H1 (cell line): ENCODE data around the gene WDFY3. TPM values are rescaled to one million over a fixed set of nuclear protein-coding genes. Genes with fewer than 3 reads are reported as not detected.

Experiments used
- CTCF ChIA-PET: fragments of 300-600 bp; sonication (Branson Sonifier 250); formaldehyde crosslinking; loops from one replicate; lab custom pipeline; 2021; ENCODE audit not compliant: partially characterized antibody; lab: Charles Lee
- POLR2A ChIA-PET: fragments of 300-600 bp; sonication (Branson Sonifier 250); formaldehyde crosslinking; loops from one replicate; lab custom pipeline; 2021; ENCODE audit warnings: inconsistent platforms; ENCODE audit not compliant: partially characterized antibody; lab: Charles Lee
- DNase-seq, 2 experiments: peaks; one replicate each; pipeline versions ENCODE4 v3.0.0 to v3.0.0-alpha.2; 2010 to 2022; ENCODE audit warnings: low spot score in 2 of 2, low read depth in 1 of 2, mixed read lengths in 1 of 2
- FAIRE-seq: peaks from 2 replicates; lab custom pipeline; 2011; peaks lifted over from hg19 to GRCh38; lab: Jason Lieb, UNC
- H2AFZ ChIP-seq: 2 replicates; pipeline ENCODE4 v1.8.1; 2012; ENCODE audit warnings: low read length, inconsistent platforms
- H2AK5ac ChIP-seq: 2 replicates; pipeline ENCODE4 v1.6.1; 2013; ENCODE audit warnings: low read depth, low read length
- H2BK120ac ChIP-seq: replicated peaks from 2 replicates; pipeline ENCODE3; 2013; ENCODE audit warnings: low read depth, low read length, inconsistent platforms
- H2BK12ac ChIP-seq: 2 replicates; pipeline ENCODE4 v1.6.1; 2013; ENCODE audit warnings: low read depth, low read length
- H2BK15ac ChIP-seq: 2 replicates; pipeline ENCODE4 v1.6.1; 2013; ENCODE audit warnings: low read length
- H2BK20ac ChIP-seq: 2 replicates; pipeline ENCODE4 v1.6.1; 2013; ENCODE audit warnings: low read length
- H2BK5ac ChIP-seq: 2 replicates; pipeline ENCODE4 v1.6.1; 2013; ENCODE audit warnings: low read depth, low read length
- H3K14ac ChIP-seq: 2 replicates; pipeline ENCODE4 v1.6.1; 2013; ENCODE audit warnings: inconsistent platforms; ENCODE audit not compliant: insufficient read length
- H3K18ac ChIP-seq: 2 replicates; pipeline ENCODE4 v1.6.1; 2013; ENCODE audit warnings: low read length; ENCODE audit errors: extremely low read depth
- H3K23ac ChIP-seq: 2 replicates; pipeline ENCODE4 v1.6.1; 2013; ENCODE audit warnings: inconsistent platforms; ENCODE audit not compliant: insufficient read length
- H3K23me2 ChIP-seq: 2 replicates; pipeline ENCODE4 v1.6.1; 2013; ENCODE audit warnings: low read depth, low read length
- H3K27ac ChIP-seq: 2 replicates; pipeline ENCODE4 v1.6.1; 2011; ENCODE audit warnings: low read depth, low read length, inconsistent platforms
- H3K27me3 ChIP-seq, 4 experiments: replicated peaks in 1 of 4; 1 replicate in 1 of 4; 2 replicates in 3 of 4; pipeline versions ENCODE4 v1.6.1 to v1.8.1; 2011 to 2013; ENCODE audit warnings: low read length in 3 of 4, mild to moderate bottlenecking in 3 of 4, inconsistent platforms in 2 of 4, mixed read lengths in 2 of 4, moderate library complexity in 1 of 4; ENCODE audit not compliant: control insufficient read depth in 3 of 4, insufficient read depth in 3 of 4; ENCODE audit errors: extremely low read depth in 1 of 4
- H3K36me3 ChIP-seq, 4 experiments: 2 replicates each; pipeline versions ENCODE4 v1.6.1 to v1.8.1; 2011 to 2013; ENCODE audit warnings: mild to moderate bottlenecking in 4 of 4, low read length in 3 of 4, moderate library complexity in 2 of 4, control low read depth in 1 of 4, inconsistent platforms in 1 of 4; ENCODE audit not compliant: insufficient read depth in 4 of 4, control insufficient read depth in 2 of 4
- H3K4ac ChIP-seq: replicated peaks from 2 replicates; pipeline ENCODE3; 2013; ENCODE audit warnings: low read length, low read depth, mixed read lengths, inconsistent platforms; ENCODE audit not compliant: insufficient read length
- H3K4me1 ChIP-seq, 4 experiments: replicated peaks in 1 of 4; 1 replicate in 1 of 4; 2 replicates in 3 of 4; pipeline versions ENCODE4 v1.6.1 to v1.8.1; 2011 to 2013; ENCODE audit warnings: low read length in 3 of 4, inconsistent platforms in 2 of 4, mixed read lengths in 1 of 4; ENCODE audit not compliant: insufficient read depth in 4 of 4, control insufficient read depth in 3 of 4
- H3K4me2 ChIP-seq, 2 experiments: 2 replicates each; pipeline versions ENCODE4 v1.6.1 to v1.8.1; 2011 to 2013; ENCODE audit warnings: low read depth in 2 of 2, low read length in 2 of 2, control low read depth in 1 of 2, inconsistent platforms in 1 of 2, mild to moderate bottlenecking in 1 of 2; ENCODE audit not compliant: insufficient read depth in 1 of 2
- H3K4me3 ChIP-seq, 4 experiments: fragments of 200-600, 300-600 bp in 1 of 4; sonication (generic), shearing (Covaris generic), sonication (Bioruptor Twin) in 1 of 4; 2 replicates each; pipeline versions ENCODE4 v1.5.1 to v1.8.1; 2011 to 2016; ENCODE audit warnings: low read length in 4 of 4, low read depth in 3 of 4, control low read depth in 2 of 4, inconsistent platforms in 2 of 4, mild to moderate bottlenecking in 2 of 4, mixed read lengths in 1 of 4, moderate library complexity in 1 of 4; ENCODE audit not compliant: insufficient read depth in 2 of 4; ENCODE audit errors: extremely low read depth in 1 of 4
- H3K56ac ChIP-seq: replicated peaks from 2 replicates; pipeline ENCODE3; 2013; ENCODE audit warnings: low read depth, mild to moderate bottlenecking, mixed read lengths, low read length, inconsistent platforms; ENCODE audit not compliant: insufficient read length
- H3K79me1 ChIP-seq: 2 replicates; pipeline ENCODE4 v1.6.1; 2013; ENCODE audit warnings: low read depth, low read length, control low read depth
- H3K79me2 ChIP-seq, 2 experiments: 2 replicates each; pipeline versions ENCODE4 v1.6.1 to v1.8.1; 2012 to 2013; ENCODE audit warnings: low read length in 2 of 2, mild to moderate bottlenecking in 2 of 2, inconsistent platforms in 1 of 2; ENCODE audit not compliant: insufficient read depth in 2 of 2, control insufficient read depth in 1 of 2
- H3K9ac ChIP-seq, 4 experiments: replicated peaks in 1 of 4; 1 replicate in 1 of 4; 2 replicates in 3 of 4; pipeline versions ENCODE4 v1.6.1 to v1.8.1; 2011 to 2013; ENCODE audit warnings: low read depth in 3 of 4, low read length in 3 of 4, control low read depth in 2 of 4, mild to moderate bottlenecking in 2 of 4, moderate library complexity in 2 of 4, inconsistent platforms in 1 of 4; ENCODE audit errors: extremely low read depth in 1 of 4
- H3K9me3 ChIP-seq, 2 experiments: 2 replicates each; pipeline versions ENCODE4 v1.6.1 to v1.8.1; 2012 to 2013; ENCODE audit warnings: mild to moderate bottlenecking in 2 of 2, moderate library complexity in 2 of 2, control low read depth in 1 of 2, inconsistent platforms in 1 of 2, low read depth in 1 of 2, low read length in 1 of 2, mixed read lengths in 1 of 2; ENCODE audit not compliant: insufficient read depth in 2 of 2
- H4K20me1 ChIP-seq, 2 experiments: replicated peaks in 1 of 2; 2 replicates each; pipeline versions ENCODE3 to v1.8.1; 2011 to 2013; ENCODE audit warnings: inconsistent platforms in 2 of 2, low read length in 2 of 2, mild to moderate bottlenecking in 1 of 2; ENCODE audit not compliant: insufficient read depth in 2 of 2, control insufficient read depth in 1 of 2
- H4K5ac ChIP-seq: 2 replicates; pipeline ENCODE4 v1.6.1; 2013; ENCODE audit warnings: low read length, low read depth, mixed read lengths, inconsistent platforms; ENCODE audit not compliant: insufficient read length
- H4K8ac ChIP-seq: 2 replicates; pipeline ENCODE4 v1.8.0; 2013; ENCODE audit warnings: mild to moderate bottlenecking, moderate library complexity, low read length, inconsistent platforms; ENCODE audit not compliant: insufficient read depth; ENCODE audit errors: extremely low read depth
- H4K91ac ChIP-seq: replicated peaks from 2 replicates; pipeline ENCODE3; 2013; ENCODE audit warnings: low read length, mixed read lengths, inconsistent platforms; ENCODE audit not compliant: insufficient read length
- CEBPB ChIP-seq: IDR thresholded peaks from 2 replicates; pipeline ENCODE4 v1.6.1; 2012; ENCODE audit warnings: low read depth, low read length
- CHD2 ChIP-seq: IDR thresholded peaks from 2 replicates; pipeline ENCODE4 v1.6.1; 2012; ENCODE audit warnings: low read length, improper control_type of control experiment
- POLR2AphosphoS5 ChIP-seq: IDR thresholded peaks from 2 replicates; pipeline ENCODE4 v1.6.1; 2011; ENCODE audit warnings: low read depth, low read length
- WGBS, 2 experiments: shearing (Covaris generic) in 1 of 2; methylation state at CpG; one replicate each; pipeline versions ENCODE4 v1.1.6 to v1.1.7; 2013 to 2015; ENCODE audit warnings: low lambda C conversion rate in 2 of 2, mixed read lengths in 2 of 2, inconsistent platforms in 1 of 2, low coverage in 1 of 2, missing lambda C conversion rate in 1 of 2; ENCODE audit not compliant: insufficient replicate concordance in 2 of 2, insufficient coverage in 1 of 2, insufficient read length in 1 of 2; ENCODE audit errors: extremely low coverage in 1 of 2, missing lambda C conversion rate in 1 of 2; 5-methylcytosine and 5-hydroxymethylcytosine counted together
- polyA plus RNA-seq, 7 experiments: library from polyadenylated mRNA; depleted of rRNA in 3 of 7; stranded (reverse) in 5 of 7; unstranded in 2 of 7; fragments of >200 nt in 5 of 7; fragments of 200-250 nt in 2 of 7; gene quantifications; 1 replicate in 5 of 7; 2 replicates in 1 of 7; 4 replicates in 1 of 7; pipeline versions ENCODE4 v1.2.1 to v1.2.3, GENCODE V29; 2011 to 2013; ENCODE audit warnings: missing spikeins in 2 of 7, mixed read lengths in 2 of 7
- total RNA-seq: library from RNA; stranded (reverse); fragmentation: NEBNext Ultra II Directional; extraction: Animal tissue kit (Norgen Biotek cat#: 25700); gene quantifications from 2 replicates; pipeline ENCODE4 v1.2.1, GENCODE V29; 2021

WDFY3 gene
- total and polyA plus RNA-seq, 2 of the 8 experiments (the other 6 are each of a cell fraction or from before 2014, with no cell fraction given), result 25.6 to 62.4 TPM

GRCh38 chr4:84644087-84644486 lies 322.4 kb downstream of the WDFY3 start:
- H2BK20ac ChIP-seq, result no peak overlapping the region
- H3K27ac ChIP-seq, result no peak overlapping the region
- no peaks in the 10 kb centered on the region for H3K27me3 ChIP-seq
- no peak overlapping the region for H3K4me3 ChIP-seq
- H2BK12ac ChIP-seq, result no peak overlapping the region
- H2BK120ac ChIP-seq, result no peak overlapping the region
- H2BK15ac ChIP-seq, result no peak overlapping the region
- 90% methylated on average over 5 of the region's 5 CpGs; no CpG with 5 or more reads in 1 of the 2 experiments for WGBS, 2 experiments
- H3K23ac ChIP-seq, result no peak overlapping the region
- ChIA-PET CTCF (interaction anchor here (0.6 to 1.3 kb wide), 3 partner anchors 35 to 106 kb away, joined by 3 read pairs; no protein-coding TSS in a partner anchor), POLR2A (no interaction called here)
- no peak overlapping the region for H4K8ac ChIP-seq
- H3K56ac ChIP-seq, result no peak overlapping the region
- no peak overlapping the region for H2BK5ac ChIP-seq
- H4K91ac ChIP-seq, result no peak overlapping the region
- no peaks in the 10 kb centered on the region for H3K23me2 ChIP-seq
- no peak overlapping the region for H4K5ac ChIP-seq
- no peak overlapping the region for H2AFZ ChIP-seq
- no peak overlapping the region for H3K18ac ChIP-seq
- no peak overlapping the region for H3K4me2 ChIP-seq
- H3K4me1 ChIP-seq, result peaks cover 2 to 14% (median 5%) of the 10 kb centered on the region in 4 experiments; a peak in 4 of 7 replicates
- H3K4ac ChIP-seq, result no peak overlapping the region
- H4K20me1 ChIP-seq, result no peaks in the 10 kb centered on the region
- no peaks in the 10 kb centered on the region for H3K79me2 ChIP-seq
- H3K79me1 ChIP-seq, result no peaks in the 10 kb centered on the region
- no peak overlapping the region for H2AK5ac ChIP-seq
- no peak for FAIRE-seq
- H3K14ac ChIP-seq, result no peak overlapping the region
- H3K9me3 ChIP-seq, result no peaks in the 10 kb centered on the region
- DNase-seq, result no peak
- H3K36me3 ChIP-seq, result peaks cover 0 to 20% (median 7%) of the 10 kb centered on the region in 4 experiments; a peak in 4 of 8 replicates
- no peak overlapping the region for H3K9ac ChIP-seq
- no peak for TF ChIP-seq POLR2AphosphoS5
- TF ChIP-seq CHD2, result no peak
- no peak for TF ChIP-seq CEBPB
